NT2/D1 (cell line): ENCODE measurements around the gene DCAF11.

Experiments used
- SUZ12 ChIP-seq: IDR thresholded peaks from 2 replicates; pipeline ENCODE4 v1.6.1; 2011; ENCODE audit not compliant: insufficient read length, insufficient read depth; ENCODE audit errors: extremely low read depth
- YY1 ChIP-seq: IDR thresholded peaks from 2 replicates; pipeline ENCODE4 v1.6.1; 2011; ENCODE audit not compliant: insufficient read length, insufficient read depth
- ZNF274 ChIP-seq: IDR thresholded peaks from 2 replicates; pipeline ENCODE4 v1.6.1; 2011; ENCODE audit warnings: mild to moderate bottlenecking, low read depth, low read length

- TF ChIP-seq ZNF274 (no peak), SUZ12 (no peak), YY1 (no peak)
These were observed 26.5 kb upstream of the DCAF11 start for GRCh38 chr14:24088095-24088494.
